Pancreas (tissue), 10 donors: ENCODE measurements around the gene AMN. TPM values are rescaled to one million over a fixed set of nuclear protein-coding genes. Genes with fewer than 3 reads are reported as not detected.

Experiments used
- ATAC-seq, 4 donors: fragments of 200-7000 bp; cut with Tn5 transposase; one replicate each; pipeline versions ENCODE4 v1.8.0 to v1.9.1; 2020; ENCODE audit warnings: mild to moderate bottlenecking in 4 of 4, moderate library complexity in 4 of 4
- DNase-seq, 6 donors: peaks; one replicate each; pipeline ENCODE4 v3.0.0-alpha.2; 2020
- FAIRE-seq: peaks from 2 replicates; lab custom pipeline; 2012; peaks lifted over from hg19 to GRCh38; lab: Jason Lieb, UNC
- H3K27ac ChIP-seq, 4 donors: fragments of 200-600 bp; sonication (generic); 1 replicate in 3 of 4; 2 replicates in 1 of 4; pipeline versions ENCODE4 v1.5.0 to v1.8.0; 2020
- H3K27me3 ChIP-seq, 4 donors: fragments of 200-600 bp; one replicate each; pipeline ENCODE4 v1.8.0; 2021
- H3K36me3 ChIP-seq, 3 donors: fragments of 200-600 bp; sonication (generic) in 1 of 3; one replicate each; pipeline versions ENCODE4 v1.5.0 to v1.8.0; 2020 to 2021
- H3K4me1 ChIP-seq, 3 donors: fragments of 200-600 bp; one replicate each; pipeline ENCODE4 v1.8.0; 2021
- H3K4me3 ChIP-seq, 4 donors: fragments of 200-600 bp; sonication (generic) in 2 of 4; one replicate each; pipeline versions ENCODE4 v1.5.0 to v1.8.0; 2020 to 2021
- H3K9me3 ChIP-seq, 4 donors: fragments of 200-600 bp; one replicate each; pipeline ENCODE4 v1.8.0; 2021
- CTCF ChIP-seq, 4 donors: fragments of 200-600 bp; sonication (generic) in 3 of 4; IDR thresholded peaks; one replicate each; pipeline versions ENCODE4 v1.5.0 to v1.8.0; 2021; ENCODE audit warnings: antibody characterized with exemption in 4 of 4
- WGBS, 2 donors: extraction: QIAGEN DNeasy Blood & Tissue Kit; methylation state at CpG; one replicate each; pipeline ENCODE4 v1.1.7; 2013; 5-methylcytosine and 5-hydroxymethylcytosine counted together
- intact Hi-C, 3 donors: fragments of 100-400 bp; cut with DNase I; formaldehyde crosslinking; loops; one replicate each; pipeline versions ENCODE4 v1.11.1 to v1.14.2; 2022
- polyA plus RNA-seq, 2 donors: library from polyadenylated mRNA; stranded (reverse); fragments of 200-250 nt; gene quantifications; one replicate each; pipeline ENCODE4 v1.2.3, GENCODE V29; 2013
- total RNA-seq, 6 donors: library from RNA; stranded (reverse); fragmentation: NEBNext Ultra II Directional in 4 of 6; extraction: Animal tissue kit (Norgen Biotek cat#: 25700) in 4 of 6; gene quantifications; one replicate each; pipeline versions ENCODE4 v1.2.1 to v1.2.4, GENCODE V29; 2021 to 2023
- donor health status: healthy with polysubstance abuse.
- donor health status: DM: no; HTN: no; CAD: no; lungs with moderate emphysema.
- donor health status: DM: no; HTN: no; CAD: no.
- donor health status: control.
- donor health status: control.
- donor health status: Bipolar disorder and iron deficiency.
- donor health status: DM: yes; HTN: yes; CAD: no.
- donor health status: DM: no; HTN: no; CAD: no.
- donor health status: DM: no; HTN: no; CAD: no.
- donor health status: DM: yes; HTN: yes; CAD: no.

AMN gene
- total and polyA plus RNA-seq, 8 donors, result 1.0 to 4.3 (median 1.5) TPM

DNA sequence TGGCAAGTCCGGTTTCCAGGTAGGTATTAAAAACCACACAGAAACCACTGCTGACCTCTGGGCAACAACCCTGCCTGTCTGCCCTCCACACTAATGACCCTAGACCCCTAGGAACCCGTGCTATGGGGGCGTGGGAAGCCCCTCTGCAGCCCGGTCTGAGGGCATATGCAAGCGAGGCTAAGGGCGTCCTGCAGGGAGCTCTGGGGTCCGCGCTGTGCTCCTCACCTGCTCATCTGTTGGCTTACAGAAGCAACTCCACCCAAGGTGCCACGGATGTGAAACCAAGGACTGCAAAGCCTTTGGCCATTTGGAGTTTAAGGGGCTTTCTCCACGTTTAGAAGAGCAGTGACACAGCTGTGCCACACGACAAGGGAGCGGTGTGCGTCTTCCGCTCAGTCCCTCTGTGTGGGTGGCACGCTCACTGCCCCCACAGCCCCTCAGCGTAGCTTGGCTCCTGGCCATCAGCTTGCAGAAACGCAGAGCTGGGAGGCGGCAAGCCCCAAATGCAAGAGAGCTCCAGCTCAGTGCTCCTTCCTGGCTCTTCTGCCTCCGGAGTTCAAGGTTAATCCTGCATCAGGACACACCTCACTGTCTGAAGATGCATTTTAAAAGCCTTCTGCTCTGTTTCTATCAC is 18.4 kb downstream of the AMN start:
- Histone ChIP-seq H3K27ac (no peak overlapping the region), H3K4me1 (no peaks in the 10 kb centered on the region), H3K9me3 (no peaks in the 10 kb centered on the region), H3K36me3 (peaks cover 0 to 68% (median 14%) of the 10 kb centered on the region in 3 donors), H3K4me3 (no peak overlapping the region), H3K27me3 (no peaks in the 10 kb centered on the region)
- DNase-seq (peak in 1 of 6 donors; percentile 24), FAIRE-seq (no peak), ATAC-seq (no peak)
- no peak for TF ChIP-seq CTCF (IDR thresholded peaks at IDR 0.05)
- 88 to 91% methylated on average over 19 of the region's 19 CpGs for WGBS, 2 donors
- intact Hi-C loops, result no loop called here

DNA sequence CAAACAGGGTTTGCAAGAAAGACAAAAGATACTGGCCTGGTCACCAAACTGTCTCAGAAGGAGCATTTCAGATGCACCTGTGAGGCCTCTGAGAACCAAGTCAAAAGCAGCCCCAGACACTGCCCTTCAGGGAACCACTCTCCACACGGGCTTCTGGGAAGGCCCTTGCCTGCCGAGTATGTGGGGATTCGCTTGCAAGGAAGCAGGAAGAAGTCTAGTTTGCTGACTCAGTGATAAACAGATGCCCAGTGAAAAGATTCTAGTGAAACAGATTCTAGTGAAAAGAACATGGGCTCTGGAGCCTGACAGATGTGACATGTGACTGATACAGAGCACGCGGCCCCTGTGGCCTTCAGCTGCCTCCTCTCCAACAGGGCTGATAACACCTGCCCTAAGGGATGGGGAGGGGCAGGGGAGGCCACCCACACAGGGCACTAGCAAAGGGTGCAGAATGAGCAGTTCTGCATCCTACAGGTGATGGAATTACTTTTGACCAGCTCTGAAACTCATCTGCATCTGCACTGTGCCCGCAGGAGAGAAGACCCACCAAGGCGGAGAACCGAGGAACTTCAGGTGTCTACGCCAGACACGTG is 19.1 kb downstream of the AMN start:
- DNase-seq, result no peak
- Histone ChIP-seq H3K36me3 (peaks cover 0 to 75% (median 14%) of the 10 kb centered on the region in 3 donors), H3K4me1 (no peaks in the 10 kb centered on the region), H3K9me3 (no peaks in the 10 kb centered on the region), H3K4me3 (no peak overlapping the region), H3K27ac (no peak overlapping the region), H3K27me3 (no peaks in the 10 kb centered on the region)
- ATAC-seq, result no peak
- intact Hi-C loops, result no loop called here
- no peak for TF ChIP-seq CTCF (IDR thresholded peaks at IDR 0.05)
- WGBS, 2 donors, result 78 to 79% methylated on average over 10 of the region's 10 CpGs
- FAIRE-seq, result no peak

GRCh38 chr14:102942069-102942468 is 19.6 kb downstream of the AMN start:
- H3K36me3 ChIP-seq, result peaks cover 0 to 74% (median 19%) of the 10 kb centered on the region in 3 donors
- no peak overlapping the region for H3K4me3 ChIP-seq
- 92 to 96% methylated on average over 13 of the region's 13 CpGs for WGBS, 2 donors
- no peaks in the 10 kb centered on the region for H3K9me3 ChIP-seq
- intact Hi-C loops, result no loop called here
- DNase-seq, result no peak
- ATAC-seq, result no peak
- H3K27me3 ChIP-seq, result no peaks in the 10 kb centered on the region
- no peak overlapping the region for H3K27ac ChIP-seq
- no peak for FAIRE-seq
- no peaks in the 10 kb centered on the region for H3K4me1 ChIP-seq
- no peak for TF ChIP-seq CTCF (IDR thresholded peaks at IDR 0.05)

DNA sequence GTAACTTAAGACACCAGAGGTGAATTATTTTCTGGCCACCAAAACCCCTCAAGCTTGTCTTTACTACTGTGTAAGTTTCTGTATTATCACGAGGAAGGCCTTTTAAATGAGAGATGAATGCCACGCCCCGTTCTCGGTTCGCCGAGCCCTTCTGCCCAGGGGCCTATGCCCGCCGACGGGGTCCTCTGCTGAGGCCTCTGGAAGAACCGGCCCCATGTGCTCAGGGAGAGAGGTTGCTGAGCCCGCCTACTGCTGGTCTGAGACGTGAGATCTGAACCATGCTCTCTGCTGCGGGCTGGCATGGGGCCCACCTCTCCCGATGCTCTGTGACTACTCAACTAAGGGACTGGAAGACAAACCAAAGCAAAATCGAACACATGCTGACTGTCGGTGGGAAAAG is 21.0 kb downstream of the AMN start:
- Histone ChIP-seq H3K9me3 (no peaks in the 10 kb centered on the region), H3K27me3 (no peaks in the 10 kb centered on the region), H3K4me3 (no peak overlapping the region), H3K27ac (no peak overlapping the region), H3K36me3 (peaks cover 0 to 67% (median 23%) of the 10 kb centered on the region in 3 donors), H3K4me1 (no peaks in the 10 kb centered on the region)
- peak in 1 of 6 donors; percentile 46 for DNase-seq
- no peak for ATAC-seq
- no peak for FAIRE-seq
- TF ChIP-seq CTCF (IDR thresholded peaks at IDR 0.05), result no peak
- 91% methylated on average over 16 of the region's 16 CpGs for WGBS, 2 donors
- intact Hi-C loops, result no loop called here

GRCh38 chr14:102943979-102944378 is 21.5 kb downstream of the AMN start:
- Histone ChIP-seq H3K27ac (no peak overlapping the region), H3K36me3 (peaks cover 0 to 71% (median 27%) of the 10 kb centered on the region in 3 donors), H3K4me3 (no peak overlapping the region), H3K4me1 (no peaks in the 10 kb centered on the region), H3K27me3 (no peaks in the 10 kb centered on the region), H3K9me3 (no peaks in the 10 kb centered on the region)
- WGBS, 2 donors, result 97% methylated on average over 15 of the region's 15 CpGs
- no peak for TF ChIP-seq CTCF (IDR thresholded peaks at IDR 0.05)
- ATAC-seq (no peak), DNase-seq (peak in 1 of 6 donors; percentile 24), FAIRE-seq (no peak)
- intact Hi-C loops, result no loop called here
